ENCODE measurements around the gene TUBB6. TPM values are rescaled to one million over a fixed set of nuclear protein-coding genes. Genes with fewer than 3 reads are reported as not detected.

Gene TUBB6
- polyA plus RNA-seq, 1 donor from 2014 or later = 3.8 TPM

- H2AFZ ChIP-seq (ENCODE audit: low read depth, low read length) = no peak overlapping the region
- no peak overlapping the region for H3K4me3 ChIP-seq (ENCODE audit: low read length)
Observed at GRCh38 chr18:12296087-12296403, 12.0 kb upstream of the TUBB6 start.

GRCh38 chr18:12296457-12296856, 11.6 kb upstream of the TUBB6 start:
- no peaks in the 10 kb centered on the region for H3K27me3 ChIP-seq (ENCODE audit: insufficient read depth, low read depth, low read length)
- no peaks in the 10 kb centered on the region for H3K9me3 ChIP-seq (ENCODE audit: low read length)
- H3K9me2 ChIP-seq (ENCODE audit: insufficient read depth, low read length) = no peaks in the 10 kb centered on the region
- H3K4me3 ChIP-seq (ENCODE audit: low read length) = no peak overlapping the region
- H2AFZ ChIP-seq (ENCODE audit: low read depth, low read length) = no peak overlapping the region
- no peaks in the 10 kb centered on the region for H3K36me3 ChIP-seq (ENCODE audit: insufficient read depth, low read length)
- TF ChIP-seq EZH2 (IDR thresholded peaks at IDR 0.05; ENCODE audit: borderline replicate concordance, insufficient read depth, low read length, poor library complexity, severe bottlenecking) = no peak
- no peak for TF ChIP-seq SMC3 (conservative IDR thresholded peaks at IDR 0.05; ENCODE audit: poor library complexity)
- no peaks in the 10 kb centered on the region for H3F3A ChIP-seq (ENCODE audit: insufficient read depth, low read length, poor library complexity, severe bottlenecking)
- H3K79me2 ChIP-seq (replicated peaks; ENCODE audit: insufficient read depth, low read length) = no peaks in the 10 kb centered on the region
- H3K9ac ChIP-seq (ENCODE audit: low read length) = no peak overlapping the region
- no peak overlapping the region for H3K4me2 ChIP-seq (ENCODE audit: low read length)
- no peaks in the 10 kb centered on the region for H4K20me1 ChIP-seq (ENCODE audit: insufficient read depth)
- H3K27ac ChIP-seq (ENCODE audit: low read length) = no peak overlapping the region

More at GRCh38 chr18:12296087-12296403, 12.0 kb upstream of the TUBB6 start:
- Histone ChIP-seq H4K20me1 (ENCODE audit: insufficient read depth) (no peaks in the 10 kb centered on the region), H3K79me2 (replicated peaks; ENCODE audit: insufficient read depth, low read length) (no peaks in the 10 kb centered on the region), H3K27ac (ENCODE audit: low read length) (no peak overlapping the region), H3K36me3 (ENCODE audit: insufficient read depth, low read length) (no peaks in the 10 kb centered on the region), H3K27me3 (ENCODE audit: insufficient read depth, low read depth, low read length) (no peaks in the 10 kb centered on the region), H3F3A (ENCODE audit: insufficient read depth, low read length, poor library complexity, severe bottlenecking) (no peaks in the 10 kb centered on the region), H3K9ac (ENCODE audit: low read length) (no peak overlapping the region), H3K9me2 (ENCODE audit: insufficient read depth, low read length) (no peaks in the 10 kb centered on the region), H3K9me3 (ENCODE audit: low read length) (no peaks in the 10 kb centered on the region), H3K4me2 (ENCODE audit: low read length) (no peak overlapping the region)
- no peak for TF ChIP-seq REST (IDR thresholded peaks at IDR 0.05; ENCODE audit: borderline replicate concordance)

GRCh38 chr18:12299862-12300261, 8.2 kb upstream of the TUBB6 start:
- H3K36me3 ChIP-seq (ENCODE audit: insufficient read depth, low read length) = no peaks in the 10 kb centered on the region
- H3K9me2 ChIP-seq (ENCODE audit: insufficient read depth, low read length) = no peaks in the 10 kb centered on the region
- H3K4me2 ChIP-seq (ENCODE audit: low read length) = no peak overlapping the region
- no peaks in the 10 kb centered on the region for H4K20me1 ChIP-seq (ENCODE audit: insufficient read depth)
- TF ChIP-seq RAD21 (conservative IDR thresholded peaks at IDR 0.05) (no peak), TAF1 (IDR thresholded peaks at IDR 0.05; ENCODE audit: low read depth) (no peak), MXI1 (conservative IDR thresholded peaks at IDR 0.05; ENCODE audit: poor library complexity, severe bottlenecking) (no peak), POLR2AphosphoS5 (IDR thresholded peaks at IDR 0.05) (no peak), EZH2 (IDR thresholded peaks at IDR 0.05; ENCODE audit: borderline replicate concordance, insufficient read depth, low read length, poor library complexity, severe bottlenecking) (no peak), EP300 (conservative IDR thresholded peaks at IDR 0.05; ENCODE audit: poor library complexity, severe bottlenecking) (no peak), CTCF (IDR thresholded peaks at IDR 0.05; ENCODE audit: poor library complexity, severe bottlenecking) (no peak), REST (IDR thresholded peaks at IDR 0.05; ENCODE audit: borderline replicate concordance) (no peak), SMC3 (conservative IDR thresholded peaks at IDR 0.05; ENCODE audit: poor library complexity) (no peak)
- no peak overlapping the region for H3K9ac ChIP-seq (ENCODE audit: low read length)
- H3K4me3 ChIP-seq (ENCODE audit: low read length) = no peak overlapping the region
- H2AFZ ChIP-seq (ENCODE audit: low read depth, low read length) = no peak overlapping the region
- H3K79me2 ChIP-seq (replicated peaks; ENCODE audit: insufficient read depth, low read length) = no peaks in the 10 kb centered on the region
- H3K27me3 ChIP-seq (ENCODE audit: insufficient read depth, low read depth, low read length) = peaks cover 3% of the 10 kb centered on the region
- no peaks in the 10 kb centered on the region for H3F3A ChIP-seq (ENCODE audit: insufficient read depth, low read length, poor library complexity, severe bottlenecking)
- H3K27ac ChIP-seq (ENCODE audit: low read length) = no peak overlapping the region
- H3K9me3 ChIP-seq (ENCODE audit: low read length) = no peaks in the 10 kb centered on the region

Measured in neural cell (in vitro differentiated cells).